Activated CD8-positive, alpha-beta memory T cell treated with anti-CD3 and anti-CD28 coated beads for 36 hours (primary cell): ENCODE measurements around the gene HS6ST3. TPM values are rescaled to one million over a fixed set of nuclear protein-coding genes. Genes with fewer than 3 reads are reported as not detected.

ENCODE experiments used
- CTCF ChIA-PET: fragments of 350-600 bp; sonication (Branson Sonifier 250); formaldehyde crosslinking; loops from one replicate; lab custom pipeline; 2021; ENCODE audit warnings: antibody characterized with exemption; lab: Charles Lee
- POLR2A ChIA-PET: fragments of 350-600 bp; sonication (Branson Sonifier 250); formaldehyde crosslinking; loops from one replicate; lab custom pipeline; 2021; ENCODE audit warnings: antibody characterized with exemption; lab: Charles Lee
- total RNA-seq, 2 experiments: library from RNA; stranded (reverse); gene quantifications; one replicate each; pipeline ENCODE4 v1.2.3, GENCODE V29; 2021

The HS6ST3 gene
- total RNA-seq, 2 experiments from 2014 or later, result not detected

GRCh38 chr13:96403241-96403640, 313.3 kb downstream of the HS6ST3 start:
- ChIA-PET POLR2A (no interaction called here), CTCF (no interaction called here)

GRCh38 chr13:96403651-96404050, 313.7 kb downstream of the HS6ST3 start:
- ChIA-PET CTCF (no interaction called here), POLR2A (no interaction called here)

- POLR2A ChIA-PET, result no interaction called here
- CTCF ChIA-PET, result no interaction called here
Measured at GRCh38 chr13:96415831-96416385, 326.0 kb downstream of the HS6ST3 start.

- CTCF ChIA-PET, result no interaction called here
- POLR2A ChIA-PET, result no interaction called here
Measured at GRCh38 chr13:96417939-96418685, 328.2 kb downstream of the HS6ST3 start.

- CTCF ChIA-PET, result no interaction called here
- POLR2A ChIA-PET, result no interaction called here
Measured at GRCh38 chr13:96421314-96421713, 331.4 kb downstream of the HS6ST3 start.

- ChIA-PET POLR2A (no interaction called here), CTCF (no interaction called here)
Measured at GRCh38 chr13:96422002-96422401, 332.1 kb downstream of the HS6ST3 start.

GRCh38 chr13:96426167-96426566, 336.3 kb downstream of the HS6ST3 start:
- POLR2A ChIA-PET, result no interaction called here
- CTCF ChIA-PET, result no interaction called here

GRCh38 chr13:96428911-96429310, 339.0 kb downstream of the HS6ST3 start:
- ChIA-PET CTCF (no interaction called here), POLR2A (no interaction called here)

GRCh38 chr13:96431044-96431581, 341.2 kb downstream of the HS6ST3 start:
- ChIA-PET POLR2A (no interaction called here), CTCF (no interaction called here)

GRCh38 chr13:96444676-96445075, 354.8 kb downstream of the HS6ST3 start:
- POLR2A ChIA-PET, result no interaction called here

GRCh38 chr13:96449920-96450319, 360.0 kb downstream of the HS6ST3 start:
- ChIA-PET POLR2A (no interaction called here), CTCF (no interaction called here)

More at GRCh38 chr13:96444676-96445075, 354.8 kb downstream of the HS6ST3 start:
- CTCF ChIA-PET, result no interaction called here

GRCh38 chr13:96450326-96451020, 360.6 kb downstream of the HS6ST3 start:
- ChIA-PET POLR2A (no interaction called here), CTCF (no interaction called here)

GRCh38 chr13:96454466-96454865, 364.6 kb downstream of the HS6ST3 start:
- ChIA-PET CTCF (no interaction called here), POLR2A (no interaction called here)

- ChIA-PET CTCF (no interaction called here), POLR2A (no interaction called here)
Measured at GRCh38 chr13:96460609-96461008, 370.7 kb downstream of the HS6ST3 start.

- ChIA-PET CTCF (no interaction called here), POLR2A (no interaction called here)
Measured at GRCh38 chr13:96473526-96474180, 383.7 kb downstream of the HS6ST3 start.

- POLR2A ChIA-PET, result no interaction called here
- CTCF ChIA-PET, result no interaction called here
Measured at GRCh38 chr13:96474181-96474557, 384.3 kb downstream of the HS6ST3 start.

- CTCF ChIA-PET, result no interaction called here
- POLR2A ChIA-PET, result no interaction called here
Measured at GRCh38 chr13:96475103-96475502, 385.2 kb downstream of the HS6ST3 start.

GRCh38 chr13:96481482-96481881, 391.6 kb downstream of the HS6ST3 start:
- POLR2A ChIA-PET, result no interaction called here
- CTCF ChIA-PET, result no interaction called here

- CTCF ChIA-PET, result no interaction called here
- POLR2A ChIA-PET, result no interaction called here
Measured at GRCh38 chr13:96490496-96490989, 400.6 kb downstream of the HS6ST3 start.

GRCh38 chr13:96491103-96491502, 401.2 kb downstream of the HS6ST3 start:
- ChIA-PET POLR2A (no interaction called here), CTCF (no interaction called here)
